Endothelial cell of umbilical vein (primary cell): Measurements from ENCODE around the gene CTDSPL.
"Not testable (repeated sequence)": the region's sequence is repeated elsewhere in the genome, so short reads cannot be mapped to it uniquely, and the experiment has no call there.

Source experiments
- CTCF ChIP-seq, 2 donors: IDR thresholded peaks; 1 replicate in 1 of 2; 2 replicates in 1 of 2; pipeline ENCODE4 v1.5.1; 2011; ENCODE audit warnings: low read length in 2 of 2, mild to moderate bottlenecking in 2 of 2, moderate library complexity in 2 of 2, control low read depth in 1 of 2, inconsistent platforms in 1 of 2, low read depth in 1 of 2; ENCODE audit not compliant: insufficient read depth in 1 of 2; ENCODE audit errors: extremely low read depth in 1 of 2
- EZH2 ChIP-seq: IDR thresholded peaks from 2 replicates; pipeline ENCODE4 v1.6.1; 2012; ENCODE audit warnings: borderline replicate concordance, low read depth, mild to moderate bottlenecking, moderate library complexity, low read length, inconsistent platforms; ENCODE audit not compliant: severe bottlenecking
- GATA2 ChIP-seq: IDR thresholded peaks from 2 replicates; pipeline ENCODE4 v1.7.0; 2011; ENCODE audit warnings: low read depth, mild to moderate bottlenecking, moderate library complexity, mixed read lengths, low read length; ENCODE audit not compliant: insufficient read length, insufficient read depth
- JUN ChIP-seq: IDR thresholded peaks from 2 replicates; pipeline ENCODE4 v1.6.1; 2011; ENCODE audit warnings: borderline replicate concordance, low read depth; ENCODE audit not compliant: insufficient read length, insufficient read depth
- MYC ChIP-seq: IDR thresholded peaks from one replicate; pipeline ENCODE4 v1.6.1; 2011; ENCODE audit warnings: mild to moderate bottlenecking, low read depth, low read length
- POLR2A ChIP-seq: IDR thresholded peaks from 2 replicates; pipeline ENCODE4 v1.6.1; 2012; ENCODE audit warnings: low read depth, mild to moderate bottlenecking, control low read depth, low read length

- not testable (repeated sequence) for TF ChIP-seq CTCF (IDR thresholded peaks at IDR 0.05; ENCODE audit: extremely low read depth in 1 of 2, insufficient read depth in 1 of 2, low read depth in 1 of 2, low read length in 2 of 2); JUN; EZH2; POLR2A; GATA2; MYC
Measured at GRCh38 chr3:37988376-37988775, 126.7 kb downstream of the CTDSPL start.
